Kidney (tissue), 14 donors: ENCODE data around the gene ICA1. TPM values are rescaled to one million over a fixed set of nuclear protein-coding genes. Genes with fewer than 3 reads are reported as not detected.

Experiments used
- DNase-seq, 5 donors: peaks; one replicate each; pipeline ENCODE4 v3.0.0-alpha.2; 2013 to 2020
- FAIRE-seq: peaks from 2 replicates; lab custom pipeline; 2012; peaks lifted over from hg19 to GRCh38; lab: Jason Lieb, UNC
- H3K27ac ChIP-seq, 2 donors: one replicate each; pipeline ENCODE4 v1.7.0; 2013; ENCODE audit warnings: low read depth in 2 of 2, low read length in 2 of 2, inconsistent platforms in 1 of 2
- H3K27me3 ChIP-seq: one replicate; pipeline ENCODE4 v1.7.1; 2013; ENCODE audit warnings: low read length, inconsistent platforms; ENCODE audit not compliant: control insufficient read depth, insufficient read depth
- H3K36me3 ChIP-seq, 3 donors: one replicate each; pipeline versions ENCODE4 v1.7.0 to v1.7.1; 2013; ENCODE audit warnings: low read length in 3 of 3, control low read depth in 1 of 3, inconsistent platforms in 1 of 3; ENCODE audit not compliant: insufficient read depth in 3 of 3, control insufficient read depth in 2 of 3
- H3K4me1 ChIP-seq, 3 donors: one replicate each; pipeline versions ENCODE4 v1.7.0 to v1.7.1; 2013; ENCODE audit warnings: low read length in 3 of 3, inconsistent platforms in 1 of 3, low read depth in 1 of 3; ENCODE audit not compliant: control insufficient read depth in 2 of 3, insufficient read depth in 2 of 3
- H3K4me3 ChIP-seq, 3 donors: one replicate each; pipeline versions ENCODE4 v1.7.0 to v1.8.1; 2013; ENCODE audit warnings: low read length in 3 of 3, control low read depth in 1 of 3, inconsistent platforms in 1 of 3
- H3K9ac ChIP-seq, 3 donors: one replicate each; pipeline versions ENCODE4 v1.7.0 to v1.7.1; 2013; ENCODE audit warnings: low read length in 3 of 3, control low read depth in 1 of 3, inconsistent platforms in 1 of 3
- H3K9me3 ChIP-seq, 3 donors: one replicate each; pipeline versions ENCODE4 v1.7.0 to v1.7.1; 2013; ENCODE audit warnings: low read length in 3 of 3, control low read depth in 1 of 3, inconsistent platforms in 1 of 3; ENCODE audit not compliant: control insufficient read depth in 2 of 3, insufficient read depth in 1 of 3
- CTCF ChIP-seq: IDR thresholded peaks from 3 replicates; pipeline ENCODE4 v1.5.1; 2012; ENCODE audit warnings: mild to moderate bottlenecking, moderate library complexity, borderline replicate concordance; ENCODE audit not compliant: insufficient read depth; ENCODE audit errors: extremely low read depth
- intact Hi-C: fragments of 100-400 bp; cut with DNase I; formaldehyde crosslinking; loops from one replicate; pipeline ENCODE4 v1.11.1; 2022
- polyA plus RNA-seq: library from polyadenylated mRNA; stranded (reverse); fragments of 350-450 nt; fragmentation: Illumina TruSeq; extraction: RNeasy Lipid Tissue Mini Kit (QIAGEN cat#74804); gene quantifications from one replicate; pipeline ENCODE4 v1.2.3, GENCODE V29; 2014; ENCODE audit warnings: low read depth, low replicate concordance; ENCODE audit not compliant: insufficient read depth
- total RNA-seq: library from RNA; stranded (reverse); fragmentation: NEBNext Ultra II Directional; extraction: Animal tissue kit (Norgen Biotek cat#: 25700); gene quantifications from one replicate; pipeline ENCODE4 v1.2.1, GENCODE V29; 2021
- donor health status: control.
- donor health status: control.
- donor health status: control.
- donor health status: control.
- donor health status: control.
- donor health status: DM: yes; HTN: yes; CAD: no.
- donor health status: Normal renal cell carcinoma (clear cell type).

ICA1 gene
- total and polyA plus RNA-seq, 2 donors from 2014 or later = 24.2 to 41.8 TPM

- TF ChIP-seq CTCF = no peak
- FAIRE-seq = no peak
Observed at GRCh38 chr7:8119262-8119661, 142.7 kb downstream of the ICA1 start.

GRCh38 chr7:8117195-8117594 is 144.8 kb downstream of the ICA1 start:
- Histone ChIP-seq H3K27me3 (no peaks in the 10 kb centered on the region), H3K4me3 (no peak overlapping the region), H3K27ac (no peak overlapping the region), H3K36me3 (peaks cover 0 to 2% (median 0%) of the 10 kb centered on the region in 3 donors), H3K9ac (no peak overlapping the region), H3K9me3 (no peaks in the 10 kb centered on the region), H3K4me1 (no peaks in the 10 kb centered on the region)
- DNase-seq (no peak), FAIRE-seq (no peak)
- TF ChIP-seq CTCF = no peak
- intact Hi-C loops = no loop called here

More at GRCh38 chr7:8119262-8119661, 142.7 kb downstream of the ICA1 start:
- no peaks in the 10 kb centered on the region for H3K9me3 ChIP-seq
- intact Hi-C loops = no loop called here
- no peaks in the 10 kb centered on the region for H3K27me3 ChIP-seq
- H3K4me1 ChIP-seq = peaks cover 0 to under 1% (median 0%) of the 10 kb centered on the region in 3 donors
- no peak for DNase-seq
- H3K9ac ChIP-seq = no peak overlapping the region
- H3K27ac ChIP-seq = no peak overlapping the region
- H3K4me3 ChIP-seq = no peak overlapping the region
- H3K36me3 ChIP-seq = peaks cover 0 to 2% (median 0%) of the 10 kb centered on the region in 3 donors

GRCh38 chr7:8115547-8116402 is 146.2 kb downstream of the ICA1 start:
- DNase-seq (no peak), FAIRE-seq (no peak)
- Histone ChIP-seq H3K4me1 (peaks cover 0 to 4% (median 0%) of the 10 kb centered on the region in 3 donors), H3K4me3 (no peak overlapping the region), H3K27me3 (no peaks in the 10 kb centered on the region), H3K9me3 (no peaks in the 10 kb centered on the region), H3K36me3 (no peaks in the 10 kb centered on the region), H3K27ac (no peak overlapping the region), H3K9ac (no peak overlapping the region)
- no peak for TF ChIP-seq CTCF
- intact Hi-C loops = no loop called here
